HepG2 (cell line): ENCODE data around the gene HCRT. TPM values are rescaled to one million over a fixed set of nuclear protein-coding genes. Genes with fewer than 3 reads are reported as not detected.

Experiments
- ATF2 ChIP-seq: sonication (generic); formaldehyde crosslinking; IDR thresholded peaks from 2 replicates; pipeline ENCODE4 v1.4.0; 2020; ENCODE audit warnings: missing genetic modification reagents
- BCL3 ChIP-seq: sonication (generic); formaldehyde crosslinking; IDR thresholded peaks from 2 replicates; pipeline ENCODE4 v1.5.1; 2020; ENCODE audit warnings: mild to moderate bottlenecking, missing genetic modification reagents, moderate library complexity
- FOXA1 ChIP-seq, 2 experiments: fragments of 450-650 bp in 1 of 2; sonication (generic) in 1 of 2; formaldehyde crosslinking in 1 of 2; IDR thresholded peaks; 2 replicates each; pipeline versions ENCODE4 v1.4.0 to v1.6.1; 2016 to 2020; ENCODE audit warnings: missing genetic modification reagents in 1 of 2
- FUBP1 ChIP-seq: sonication (generic); formaldehyde crosslinking; IDR thresholded peaks from 2 replicates; pipeline ENCODE4 v1.5.1; 2020; ENCODE audit warnings: missing genetic modification reagents, mild to moderate bottlenecking, borderline replicate concordance
- HMG20B ChIP-seq: conservative IDR thresholded peaks from 2 replicates; pipeline ENCODE4 v1.6.1; 2016; ENCODE audit warnings: missing genetic modification reagents, missing compliant biosample characterization
- HNRNPL ChIP-seq: fragments of 200-400 bp; formaldehyde crosslinking; IDR thresholded peaks from 2 replicates; pipeline ENCODE4 v1.6.1; 2017; ENCODE audit warnings: mild to moderate bottlenecking, low read depth, low read length
- MAZ ChIP-seq, 2 experiments: sonication (generic) in 1 of 2; formaldehyde crosslinking in 1 of 2; IDR thresholded peaks; 2 replicates each; pipeline versions ENCODE4 v1.5.0 to v1.6.1; 2012 to 2020; ENCODE audit warnings: low read depth in 2 of 2, mild to moderate bottlenecking in 2 of 2, borderline replicate concordance in 1 of 2, improper control_type of control experiment in 1 of 2, low read length in 1 of 2, missing genetic modification reagents in 1 of 2, moderate library complexity in 1 of 2
- NR2F2 ChIP-seq: IDR thresholded peaks from 2 replicates; pipeline ENCODE4 v1.6.1; 2012; ENCODE audit warnings: low read depth, inconsistent platforms, borderline replicate concordance
- NRL ChIP-seq: sonication (generic); formaldehyde crosslinking; IDR thresholded peaks from 2 replicates; pipeline ENCODE4 v1.5.0; 2020; ENCODE audit warnings: missing genetic modification reagents, mild to moderate bottlenecking, moderate library complexity, borderline replicate concordance
- PAWR ChIP-seq: sonication (generic); formaldehyde crosslinking; IDR thresholded peaks from 2 replicates; pipeline ENCODE4 v1.4.0; 2020; ENCODE audit warnings: missing genetic modification reagents, mild to moderate bottlenecking, borderline replicate concordance
- PAX8 ChIP-seq: sonication (generic); formaldehyde crosslinking; IDR thresholded peaks from 2 replicates; pipeline ENCODE4 v1.8.0; 2022; ENCODE audit warnings: mild to moderate bottlenecking, missing genetic modification reagents, borderline replicate concordance
- POLR2A ChIP-seq, 2 experiments: IDR thresholded peaks; 2 replicates each; pipeline ENCODE4 v1.6.1; 2011; ENCODE audit warnings: low read depth in 2 of 2, low read length in 2 of 2, mild to moderate bottlenecking in 1 of 2, moderate library complexity in 1 of 2; ENCODE audit not compliant: insufficient read depth in 1 of 2
- RORA ChIP-seq: sonication (generic); formaldehyde crosslinking; IDR thresholded peaks from 2 replicates; pipeline ENCODE4 v1.5.0; 2020; ENCODE audit warnings: mild to moderate bottlenecking, missing genetic modification reagents, moderate library complexity
- RXRA ChIP-seq: sonication (generic); formaldehyde crosslinking; IDR thresholded peaks from 2 replicates; pipeline ENCODE4 v1.5.1; 2020; ENCODE audit warnings: missing genetic modification reagents
- SIN3B ChIP-seq: fragments of 150-350 bp; IDR thresholded peaks from 2 replicates; pipeline ENCODE4 v1.6.1; 2014; ENCODE audit warnings: low read length
- SIX1 ChIP-seq: sonication (generic); formaldehyde crosslinking; IDR thresholded peaks from 2 replicates; pipeline ENCODE4 v1.4.0; 2020; ENCODE audit warnings: missing genetic modification reagents, borderline replicate concordance
- SRSF1 ChIP-seq: fragments of 200-400 bp; formaldehyde crosslinking; optimal IDR thresholded peaks from 2 replicates; pipeline ENCODE3; 2017; ENCODE audit warnings: mild to moderate bottlenecking, low read depth, low read length, moderate library complexity
- ZNF24 ChIP-seq: fragments of 450-650 bp; IDR thresholded peaks from 2 replicates; pipeline ENCODE4 v1.6.1; 2017; ENCODE audit warnings: antibody characterized with exemption, mild to moderate bottlenecking
- ZNF513 ChIP-seq: sonication (generic); formaldehyde crosslinking; conservative IDR thresholded peaks from 2 replicates; pipeline ENCODE4 v1.5.0; 2020; ENCODE audit warnings: missing genetic modification reagents
- ZNF83 ChIP-seq: sonication (generic); formaldehyde crosslinking; IDR thresholded peaks from 2 replicates; pipeline ENCODE4 v1.4.0; 2020; ENCODE audit warnings: missing genetic modification reagents, mild to moderate bottlenecking, borderline replicate concordance
- polyA plus RNA-seq, 8 experiments: library from polyadenylated mRNA; depleted of rRNA in 3 of 8; stranded (reverse) in 7 of 8; unstranded in 1 of 8; fragments of >200 nt; fragmentation: Illumina TruSeq in 4 of 8; extraction: Trizol in 4 of 8; gene quantifications; 2 replicates each; pipeline versions ENCODE4 v1.2.1 to v1.2.3, GENCODE V29; 2011 to 2016; ENCODE audit warnings: low read depth in 4 of 8, missing spikeins in 1 of 8, mixed read lengths in 1 of 8; ENCODE audit not compliant: insufficient read depth in 1 of 8
- total RNA-seq, 5 experiments: library from RNA; depleted of rRNA; stranded (reverse); fragments of >200 nt; fragmentation: Illumina TruSeq; extraction: Trizol; gene quantifications; 2 replicates each; pipeline ENCODE4 v1.2.3, GENCODE V29; 2016; ENCODE audit warnings: low read depth in 1 of 5

The HCRT gene
- total and polyA plus RNA-seq, 2 of the 13 experiments (the other 11 are each of a cell fraction or from before 2014, with no cell fraction given), result not detected

GRCh38 chr17:42183741-42184711 is 1.2 kb downstream of the HCRT start (continued):
- TF ChIP-seq BCL3 (CRISPR knock-in tag), result peak; percentile 77
- peak; percentile 80 for TF ChIP-seq NRL (CRISPR knock-in tag)
- TF ChIP-seq FUBP1 (CRISPR knock-in tag), result no peak
- peak; percentile 97; the same call in 1 of the 2 replicates for TF ChIP-seq ZNF513 (CRISPR knock-in tag)
- peak; percentile 13 for TF ChIP-seq SRSF1
- peak; percentile 62 for TF ChIP-seq RXRA (CRISPR knock-in tag)
- no peak for TF ChIP-seq FOXA1 (IDR thresholded peaks at IDR 0.05)
- TF ChIP-seq FOXA1 (CRISPR knock-in tag; IDR thresholded peaks at IDR 0.05), result peak; percentile 34
- TF ChIP-seq PAX8 (CRISPR knock-in tag), result peak; percentile 96; the same call in 1 of the 2 replicates
- no peak for TF ChIP-seq NR2F2
- no peak for TF ChIP-seq PAWR (CRISPR knock-in tag)
- peak; percentile 78; the same call in 1 of the 2 replicates for TF ChIP-seq MAZ (IDR thresholded peaks at IDR 0.05; ENCODE audit: borderline replicate concordance, low read depth, low read length)
- TF ChIP-seq MAZ (CRISPR knock-in tag; IDR thresholded peaks at IDR 0.05; ENCODE audit: low read depth), result peak; percentile 92
- TF ChIP-seq SIN3B, result no peak
- TF ChIP-seq POLR2A (IDR thresholded peaks at IDR 0.05; ENCODE audit: insufficient read depth in 1 of 2, low read depth in 2 of 2, low read length in 2 of 2), result peak; percentile 51 to 74; a peak in 2 of 4 replicates
- peak; percentile 9; the same call in 1 of the 2 replicates for TF ChIP-seq ZNF83
- no peak for TF ChIP-seq ZNF24
- no peak for TF ChIP-seq SIX1 (CRISPR knock-in tag)
- TF ChIP-seq ATF2 (CRISPR knock-in tag), result peak; percentile 50; the same call in 1 of the 2 replicates
- TF ChIP-seq HMG20B (CRISPR knock-in tag), result peak; percentile 66; the same call in 1 of the 2 replicates
- no peak for TF ChIP-seq RORA (CRISPR knock-in tag)
- TF ChIP-seq HNRNPL, result peak; percentile 95
